Purkinje cell (primary cell): ENCODE results near the gene ALKBH6. TPM values are rescaled to one million over a fixed set of nuclear protein-coding genes. Genes with fewer than 3 reads are reported as not detected.

Experiments used
- polyA plus RNA-seq: library from polyadenylated mRNA; unstranded; fragments of >200 nt; fragmentation: Nextera tagmentation; gene quantifications from 2 replicates; pipeline ENCODE4 v1.2.1, GENCODE V29; 2014

Gene ALKBH6
- polyA plus RNA-seq, result 1.9 and 9.9 TPM in 2 replicates

GRCh38 chr19:36014012-36014924 is at the start of gene ALKBH6:
Gene ALKBH6 (minus strand): TSS chr19:36014213. CDS start chr19:36013397, 816 bp downstream.

GRCh38 chr19:36054733-36055686 is 41.0 kb upstream of the ALKBH6 start, which contains the start of gene WDR62:
Gene WDR62 (plus strand): TSS chr19:36054897. CDS start chr19:36054972, 75 bp downstream.

GRCh38 chr19:36054119-36054732 is 40.2 kb upstream of the ALKBH6 start, which contains the start of gene THAP8:
Gene THAP8 (minus strand): TSS chr19:36054285. CDS start chr19:36054217, 68 bp downstream.

GRCh38 chr19:36032251-36033104 is 18.5 kb upstream of the ALKBH6 start, which contains the start of gene CLIP3:
Gene CLIP3 (minus strand): TSS chr19:36032873. CDS start chr19:36032357, 516 bp downstream.

GRCh38 chr19:36008336-36008978 is 5.6 kb downstream of the ALKBH6 start, which contains the start of gene SYNE4:
Gene SYNE4 (minus strand): TSS chr19:36008813. CDS start chr19:36008681, 132 bp downstream.

GRCh38 chr19:35995048-35995993 is 18.7 kb downstream of the ALKBH6 start, which contains the start of gene SDHAF1:
Gene SDHAF1 (plus strand): TSS chr19:35995188. CDS start chr19:35995275, 87 bp downstream.

Other genes with a start within 250 kb of the ALKBH6 start
- gene ARHGAP33, start 238.6 kb downstream of the ALKBH6 start, polyA plus RNA-seq, result 0.15 and 0.40 TPM in 2 replicates
- not detected in 2 replicates for gene PRODH2, start 201.4 kb downstream of the ALKBH6 start, polyA plus RNA-seq
- 0.08 TPM in 1 of 2 replicates, not detected in the other for gene NPHS1, start 161.7 kb downstream of the ALKBH6 start, polyA plus RNA-seq
- 1.1 TPM in 1 of 2 replicates, not detected in the other for gene KIRREL2, start 157.3 kb downstream of the ALKBH6 start, polyA plus RNA-seq
- gene APLP1, start 145.6 kb downstream of the ALKBH6 start, polyA plus RNA-seq, result 223 and 377 TPM in 2 replicates
- 1.5 and 1.8 TPM in 2 replicates for gene NFKBID, start 113.7 kb downstream of the ALKBH6 start, polyA plus RNA-seq
- 2.0 and 3.8 TPM in 2 replicates for gene HCST, start 111.7 kb downstream of the ALKBH6 start, polyA plus RNA-seq
- gene TYROBP, start 105.9 kb downstream of the ALKBH6 start, polyA plus RNA-seq, result 0.70 TPM in 1 of 2 replicates, not detected in the other
- gene LRFN3, start 77.8 kb downstream of the ALKBH6 start, polyA plus RNA-seq, result 0.15 and 0.60 TPM in 2 replicates
- 6.4 and 14.1 TPM in 2 replicates for gene SDHAF1, start 19.0 kb downstream of the ALKBH6 start, polyA plus RNA-seq
- 3.4 and 4.6 TPM in 2 replicates for gene SYNE4, start 5.4 kb downstream of the ALKBH6 start, polyA plus RNA-seq
- 34.3 and 46.5 TPM in 2 replicates for gene CLIP3, start 18.7 kb upstream of the ALKBH6 start, polyA plus RNA-seq
- gene THAP8, start 40.1 kb upstream of the ALKBH6 start, polyA plus RNA-seq, result 1.3 and 2.7 TPM in 2 replicates
- 1.9 TPM in 1 of 2 replicates, not detected in the other for gene WDR62, start 40.7 kb upstream of the ALKBH6 start, polyA plus RNA-seq
- not detected in 2 replicates for gene OVOL3, start 96.9 kb upstream of the ALKBH6 start, polyA plus RNA-seq
- 314 and 340 TPM in 2 replicates for gene POLR2I, start 100.7 kb upstream of the ALKBH6 start, polyA plus RNA-seq
- gene TBCB, start 101.3 kb upstream of the ALKBH6 start, polyA plus RNA-seq, result 84.8 and 90.6 TPM in 2 replicates
- 272 and 360 TPM in 2 replicates for gene CAPNS1, start 125.9 kb upstream of the ALKBH6 start, polyA plus RNA-seq
- 639 and 665 TPM in 2 replicates for gene COX7A1, start 138.2 kb upstream of the ALKBH6 start, polyA plus RNA-seq
- 0.69 and 5.6 TPM in 2 replicates for gene ZNF565, start 200.5 kb upstream of the ALKBH6 start, polyA plus RNA-seq
- gene ZNF146, start 200.9 kb upstream of the ALKBH6 start, polyA plus RNA-seq, result 23.3 and 28.6 TPM in 2 replicates